EL (cell line): ENCODE data around the gene GPATCH4.
"Not testable (repeated sequence)": the region's sequence is repeated elsewhere in the genome, so short reads cannot be mapped to it uniquely, and the experiment has no call there.

Experiments used
- DNase-seq: peaks from one replicate; pipeline ENCODE4 v3.0.0-alpha.2; 2016

GPATCH4 gene

DNA sequence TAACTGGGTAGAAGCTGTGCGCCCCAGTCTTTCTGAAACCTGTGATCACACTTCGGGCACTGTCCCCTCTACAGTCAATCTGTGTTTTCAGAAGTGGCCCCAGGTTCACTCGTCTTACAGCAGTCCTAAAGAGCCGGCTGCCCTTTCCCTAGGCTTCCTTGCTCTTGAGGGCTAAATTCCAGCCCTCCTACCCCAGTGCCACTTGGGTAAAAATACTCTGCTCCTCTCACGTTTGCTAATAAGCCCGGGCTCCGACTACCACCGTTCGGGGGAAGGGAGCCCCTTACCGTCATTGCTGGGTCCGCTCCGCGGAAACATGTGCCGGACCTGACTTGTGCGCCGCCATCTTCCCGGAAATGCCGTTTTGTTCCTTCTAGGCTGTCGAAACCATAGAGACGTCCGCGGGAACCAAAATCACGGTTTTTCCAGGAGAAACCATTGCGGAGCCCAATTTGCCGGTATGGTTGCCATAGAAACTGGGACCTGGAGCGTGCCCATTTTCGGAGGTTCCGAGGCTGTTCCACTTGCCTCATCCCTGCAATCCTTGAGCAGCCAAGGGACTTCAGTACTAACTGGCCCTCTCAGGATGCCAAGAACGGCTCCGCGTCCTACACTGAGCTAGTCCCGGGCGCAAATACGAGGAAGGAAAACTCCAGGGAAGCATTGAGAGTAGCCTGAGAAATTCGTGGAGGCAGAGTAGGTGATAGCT is at the start of gene GPATCH4:
Gene GPATCH4 (minus strand): TSS at position 358 of the 709 bp plus-strand sequence.
- DNase-seq, result peak; percentile 93

DNA sequence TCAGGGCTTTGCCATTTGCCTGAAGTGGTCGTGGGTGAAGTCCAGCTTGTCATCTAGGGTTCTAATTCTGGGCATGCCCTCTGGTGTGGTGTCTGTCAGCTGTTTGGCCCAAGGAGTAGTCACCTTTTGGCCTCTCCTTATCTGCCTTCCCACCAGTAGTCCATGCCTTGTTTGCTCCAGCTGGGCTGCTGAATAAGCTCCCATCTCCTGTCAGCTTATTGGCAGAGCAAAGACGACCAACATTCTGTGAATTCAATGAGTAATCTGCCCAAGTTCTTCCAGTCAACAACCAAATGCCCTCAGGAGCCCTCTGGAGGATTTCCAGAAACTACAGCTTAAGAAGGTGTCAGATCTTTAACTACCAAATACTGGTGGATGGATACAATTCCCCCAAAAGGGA is 47.7 kb upstream of the GPATCH4 start:
- peak; percentile 47 for DNase-seq

DNA sequence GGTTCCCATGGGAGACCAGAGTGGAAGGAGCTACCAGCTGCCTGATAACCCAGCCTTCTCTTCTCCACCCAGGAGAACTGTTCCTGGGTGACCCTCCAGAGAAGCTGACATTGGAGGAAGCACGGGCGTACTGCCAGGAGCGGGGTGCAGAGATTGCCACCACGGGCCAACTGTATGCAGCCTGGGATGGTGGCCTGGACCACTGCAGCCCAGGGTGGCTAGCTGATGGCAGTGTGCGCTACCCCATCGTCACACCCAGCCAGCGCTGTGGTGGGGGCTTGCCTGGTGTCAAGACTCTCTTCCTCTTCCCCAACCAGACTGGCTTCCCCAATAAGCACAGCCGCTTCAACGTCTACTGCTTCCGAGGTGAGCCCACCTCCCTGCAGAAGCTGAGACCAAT is 47.2 kb upstream of the GPATCH4 start:
- no peak for DNase-seq

DNA sequence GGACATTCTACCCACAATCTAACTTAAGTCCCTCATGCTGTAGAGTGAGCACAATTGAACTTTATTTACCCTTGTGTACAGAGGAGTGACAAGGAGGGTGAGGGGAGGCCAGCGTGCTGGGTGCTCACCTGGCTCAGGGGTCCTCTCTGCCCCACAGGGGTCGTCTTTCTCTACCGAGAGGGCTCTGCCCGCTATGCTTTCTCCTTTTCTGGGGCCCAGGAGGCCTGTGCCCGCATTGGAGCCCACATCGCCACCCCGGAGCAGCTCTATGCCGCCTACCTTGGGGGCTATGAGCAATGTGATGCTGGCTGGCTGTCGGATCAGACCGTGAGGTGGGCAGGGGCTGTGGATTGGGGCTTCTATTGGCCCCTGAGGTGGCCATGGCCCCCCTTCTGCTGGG is 46.1 kb upstream of the GPATCH4 start:
- no peak for DNase-seq

DNA sequence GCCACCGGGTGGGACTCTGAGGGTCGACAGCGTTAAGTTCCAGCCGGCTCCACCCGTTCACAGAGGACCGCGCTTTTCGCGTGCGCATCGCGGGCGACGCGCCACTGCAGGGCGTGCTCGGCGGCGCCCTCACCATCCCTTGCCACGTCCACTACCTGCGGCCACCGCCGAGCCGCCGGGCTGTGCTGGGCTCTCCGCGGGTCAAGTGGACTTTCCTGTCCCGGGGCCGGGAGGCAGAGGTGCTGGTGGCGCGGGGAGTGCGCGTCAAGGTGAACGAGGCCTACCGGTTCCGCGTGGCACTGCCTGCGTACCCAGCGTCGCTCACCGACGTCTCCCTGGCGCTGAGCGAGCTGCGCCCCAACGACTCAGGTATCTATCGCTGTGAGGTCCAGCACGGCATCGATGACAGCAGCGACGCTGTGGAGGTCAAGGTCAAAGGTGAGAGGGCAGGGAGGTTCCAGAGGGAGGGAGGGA is 45.5 kb upstream of the GPATCH4 start:
- DNase-seq, result no peak

DNA sequence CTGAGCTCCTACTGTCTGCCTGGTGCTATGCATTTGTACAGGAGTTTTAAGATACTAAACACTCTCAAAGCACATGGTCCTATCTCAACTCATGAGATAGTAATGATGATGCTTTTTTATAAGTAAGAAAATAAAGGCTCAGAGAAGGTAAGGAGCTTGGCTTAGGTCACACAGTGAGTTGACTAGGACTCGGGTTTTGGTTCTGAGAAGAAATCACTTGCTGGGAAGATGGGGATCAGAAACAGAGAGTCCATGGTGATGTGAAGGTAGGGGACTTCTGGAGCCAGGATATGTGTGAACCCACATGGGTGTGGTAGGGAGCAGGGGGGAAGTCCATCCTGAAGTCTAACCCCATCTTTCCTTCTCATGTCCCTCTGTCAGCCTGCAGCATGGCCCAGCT is 44.4 kb upstream of the GPATCH4 start:
- no peak for DNase-seq

DNA sequence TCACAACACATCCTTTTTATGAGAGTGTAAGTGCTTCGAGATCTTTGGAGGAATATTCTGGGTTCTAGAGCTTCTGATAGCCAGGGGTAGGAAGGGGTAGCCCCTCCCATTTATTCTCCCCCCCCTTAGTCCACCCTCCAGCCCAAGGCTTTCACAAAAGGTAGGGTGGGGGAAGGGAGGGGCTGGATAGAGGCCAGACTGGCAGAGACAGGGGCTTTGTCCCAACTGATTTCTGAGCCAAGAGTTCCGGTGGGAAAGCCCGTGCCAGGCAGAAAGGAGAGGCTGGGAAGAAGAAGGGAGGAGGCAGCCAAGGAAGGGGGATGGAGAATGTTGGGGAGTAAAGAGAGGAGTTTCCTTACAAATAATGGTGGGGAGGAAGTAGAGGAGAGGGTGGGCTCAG is 43.8 kb upstream of the GPATCH4 start:
- DNase-seq, result no peak

DNA sequence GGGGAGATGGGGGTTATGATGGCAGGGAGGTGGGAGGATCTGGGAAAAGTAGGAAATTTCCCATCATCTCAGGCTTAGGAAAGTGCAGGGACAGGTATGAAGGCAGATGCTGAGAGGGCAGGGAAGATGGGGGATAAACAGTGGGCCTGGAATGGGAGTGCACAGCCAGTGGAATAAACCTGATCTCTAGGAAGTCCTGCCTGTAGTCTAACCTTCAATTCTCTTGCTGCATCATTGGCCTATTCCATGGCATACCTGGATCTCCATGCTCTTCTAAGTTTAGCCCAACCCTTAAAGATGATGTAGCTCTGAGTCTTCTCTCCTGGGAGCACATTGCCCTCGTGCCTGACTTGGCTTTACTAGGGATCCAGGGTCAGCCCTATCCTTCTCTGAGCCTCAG is 43.4 kb upstream of the GPATCH4 start:
- DNase-seq, result no peak

DNA sequence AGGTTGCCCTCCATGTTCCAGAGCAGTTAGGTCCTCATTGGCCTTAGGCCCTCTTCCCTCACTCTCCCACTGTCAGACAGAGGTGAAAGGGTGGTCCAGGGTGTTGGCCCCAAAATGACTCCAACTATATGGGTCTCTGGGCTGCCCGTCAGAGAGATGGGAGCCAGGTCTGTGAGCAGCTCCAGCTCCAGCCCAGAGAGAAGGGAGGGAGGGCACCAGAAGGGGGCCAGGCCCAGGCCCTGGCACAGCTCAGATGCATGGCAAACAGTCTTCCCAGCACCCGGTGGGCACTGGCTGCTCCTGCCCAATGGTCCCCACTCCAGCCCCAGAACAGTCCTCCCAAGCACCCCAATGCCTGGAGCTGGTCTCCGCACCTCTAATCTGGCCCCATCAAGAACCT is 42.9 kb upstream of the GPATCH4 start:
- no peak for DNase-seq

DNA sequence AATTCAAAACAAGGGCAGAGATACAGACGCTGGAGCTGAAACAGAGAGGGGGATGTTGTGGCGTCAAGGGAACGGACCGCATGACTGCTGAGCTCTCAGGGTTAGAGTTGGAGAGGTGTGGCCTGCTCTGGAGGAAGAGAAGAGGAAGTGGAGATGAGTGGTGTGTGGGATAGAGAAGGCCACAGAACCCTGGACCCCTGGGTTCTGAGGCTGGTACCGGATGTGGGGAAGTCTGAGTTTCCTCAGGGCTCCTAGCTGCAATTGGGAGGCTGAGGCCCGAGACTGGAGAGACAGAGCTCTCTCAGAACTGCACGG is 42.5 kb upstream of the GPATCH4 start:
- no peak for DNase-seq

DNA sequence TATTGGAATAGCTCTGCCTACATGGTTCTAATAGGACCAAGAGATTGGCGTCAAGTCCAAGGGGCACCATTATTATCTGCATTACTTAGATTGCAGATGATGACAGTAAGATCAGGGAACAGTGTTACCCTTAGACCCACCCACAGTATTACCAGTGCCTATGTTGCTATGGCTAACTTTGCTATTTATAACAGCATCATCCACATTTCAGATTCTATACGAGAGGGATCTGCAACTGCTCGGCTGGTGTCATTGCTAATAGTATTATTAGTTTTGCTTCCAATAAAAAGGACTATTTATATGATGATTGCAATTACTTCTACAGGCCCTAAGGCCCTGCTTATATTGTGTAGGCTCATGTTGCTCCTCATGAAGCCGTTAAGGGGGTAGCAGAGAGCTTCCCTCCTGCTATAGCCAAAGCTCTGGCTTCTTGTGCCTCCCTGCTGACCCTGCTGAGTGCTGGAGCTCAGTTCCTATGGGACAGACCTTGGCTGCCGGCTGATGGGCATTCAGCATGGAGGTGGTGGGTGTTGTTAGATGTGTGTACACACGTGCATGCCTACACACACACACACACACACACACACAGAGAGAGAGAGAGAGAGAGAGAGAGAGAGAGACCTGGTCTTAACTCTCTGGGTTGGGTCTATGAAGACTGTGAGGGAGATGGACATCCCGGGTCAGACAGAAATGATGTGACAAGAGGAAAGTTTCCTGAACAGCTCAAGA is 41.9 kb upstream of the GPATCH4 start:
- DNase-seq, result no peak

DNA sequence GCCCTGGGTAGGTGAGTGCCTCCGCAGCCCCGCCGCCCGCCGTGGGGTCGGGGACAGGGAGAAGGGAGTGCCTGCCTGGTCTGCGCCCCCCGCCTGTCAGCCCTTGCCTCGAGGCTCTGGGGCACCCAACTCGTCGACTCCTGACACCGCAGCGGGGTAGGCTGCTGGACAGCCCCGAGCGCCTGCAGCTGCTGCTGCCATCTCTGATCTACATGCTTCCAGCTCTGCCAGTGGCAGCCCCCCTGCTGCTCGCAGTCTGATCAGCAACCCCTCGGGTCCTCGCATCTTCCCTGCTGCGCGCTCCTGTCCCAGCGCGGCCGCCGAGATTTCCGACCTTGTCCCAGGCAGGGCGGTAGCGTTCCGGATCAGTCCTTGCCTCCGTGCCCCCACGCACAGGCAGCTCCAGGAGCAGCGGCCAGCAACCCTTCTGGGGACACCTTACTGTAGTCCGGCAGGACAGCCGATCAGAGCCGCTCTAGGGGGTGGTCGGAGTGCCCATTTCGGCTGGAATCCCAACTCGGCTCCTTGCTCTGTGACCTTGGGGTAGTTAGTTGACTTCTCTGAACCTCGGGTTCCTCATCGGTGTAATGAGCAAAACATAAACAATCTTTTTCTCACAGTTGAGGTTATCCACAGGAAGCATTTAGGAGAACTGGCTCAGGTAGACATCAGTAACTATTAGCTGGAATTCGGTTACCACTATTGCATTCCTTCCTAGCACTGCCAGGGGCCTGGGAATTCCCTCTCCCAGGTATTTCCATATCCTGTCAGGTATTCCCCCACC is 41.2 kb upstream of the GPATCH4 start:
- no peak for DNase-seq

DNA sequence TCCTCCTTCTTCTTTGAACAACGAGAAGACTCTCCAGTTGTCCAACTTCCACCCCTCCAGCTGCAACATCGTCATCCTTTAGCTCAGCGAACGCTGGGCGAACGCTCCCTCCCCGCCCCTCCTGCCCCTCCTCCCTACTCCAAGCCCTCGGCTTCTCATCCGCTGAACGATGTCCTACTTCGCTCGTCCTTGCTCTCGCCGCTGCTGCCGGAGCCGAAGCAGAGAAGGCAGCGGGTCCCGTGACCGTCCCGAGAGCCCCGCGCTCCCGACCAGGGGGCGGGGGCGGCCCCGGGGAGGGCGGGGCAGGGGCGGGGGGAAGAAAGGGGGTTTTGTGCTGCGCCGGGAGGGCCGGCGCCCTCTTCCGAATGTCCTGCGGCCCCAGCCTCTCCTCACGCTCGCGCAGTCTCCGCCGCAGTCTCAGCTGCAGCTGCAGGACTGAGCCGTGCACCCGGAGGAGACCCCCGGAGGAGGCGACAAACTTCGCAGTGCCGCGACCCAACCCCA is 40.5 kb upstream of the GPATCH4 start, which contains the start of gene BCAN:
Gene BCAN (plus strand): TSS at position 357 of the 504 bp plus-strand sequence. CDS start 3,938 bp downstream, outside the sequence.
- DNase-seq, result no peak

DNA sequence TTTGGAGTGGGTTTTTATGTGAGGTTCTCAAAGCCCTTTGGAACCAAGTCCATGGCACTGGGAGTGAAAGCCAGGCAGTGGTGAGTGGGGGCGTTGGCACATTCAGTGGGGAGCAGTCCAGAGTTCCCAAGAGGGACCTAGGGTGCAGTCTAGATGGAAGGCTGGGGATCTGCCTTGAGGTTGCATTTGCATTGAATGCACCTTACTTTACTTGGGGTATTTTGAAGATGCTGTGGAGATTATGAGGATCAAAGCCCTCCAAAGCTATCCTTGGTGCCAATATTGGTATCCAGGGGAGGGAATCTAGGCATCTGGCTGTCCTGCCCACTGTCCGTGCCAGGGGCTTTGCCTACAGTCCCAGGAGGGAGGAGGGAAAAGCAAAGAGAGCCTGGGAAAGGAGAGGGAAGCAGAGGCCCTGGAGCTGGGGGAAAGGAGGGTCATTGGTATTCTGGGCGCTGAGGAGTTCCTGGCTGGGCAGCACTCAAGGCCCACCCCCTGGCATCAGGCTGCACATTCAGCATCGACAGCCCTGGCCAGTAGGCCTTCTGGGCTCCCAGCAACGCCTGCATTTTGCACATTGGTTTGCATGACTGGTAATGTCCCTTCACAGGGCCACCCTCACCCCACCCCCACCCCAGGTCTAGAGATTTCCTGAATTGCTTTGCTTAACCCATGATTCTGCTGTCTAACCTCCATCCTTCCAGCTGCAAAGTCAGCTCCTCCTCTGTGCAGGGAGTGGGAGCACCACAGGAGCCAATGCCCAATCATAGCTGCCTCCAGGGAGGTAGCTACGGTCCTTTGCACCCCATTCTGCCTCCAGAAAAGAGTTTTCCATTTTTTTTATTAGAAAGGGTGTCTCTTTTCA is 39.8 kb upstream of the GPATCH4 start:
- no peak for DNase-seq

DNA sequence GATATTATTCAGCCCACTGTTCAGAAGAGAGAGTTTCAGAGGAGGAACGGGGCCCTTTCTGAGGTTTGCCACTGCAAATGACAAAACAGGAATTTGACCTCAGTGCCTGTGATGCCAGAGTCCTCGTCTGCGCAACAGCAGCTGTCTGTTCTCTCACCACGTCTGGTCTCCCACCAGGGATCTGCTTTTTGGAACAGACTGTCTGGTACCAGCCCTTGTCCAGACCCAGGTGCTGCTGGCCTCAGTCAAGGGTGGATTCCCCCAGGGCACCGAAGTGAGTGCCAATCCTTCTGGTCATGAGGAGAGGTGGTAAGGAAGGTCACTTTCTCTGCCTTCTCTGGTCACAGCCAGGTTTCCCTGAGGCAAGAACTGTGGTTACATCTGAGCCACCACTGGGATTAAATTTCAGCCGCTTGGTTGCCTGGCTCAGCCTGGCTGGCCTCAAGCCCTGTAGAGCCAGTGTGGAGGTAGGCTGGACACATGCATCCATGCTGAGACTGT is 38.4 kb upstream of the GPATCH4 start:
- DNase-seq, result peak; percentile 55

DNA sequence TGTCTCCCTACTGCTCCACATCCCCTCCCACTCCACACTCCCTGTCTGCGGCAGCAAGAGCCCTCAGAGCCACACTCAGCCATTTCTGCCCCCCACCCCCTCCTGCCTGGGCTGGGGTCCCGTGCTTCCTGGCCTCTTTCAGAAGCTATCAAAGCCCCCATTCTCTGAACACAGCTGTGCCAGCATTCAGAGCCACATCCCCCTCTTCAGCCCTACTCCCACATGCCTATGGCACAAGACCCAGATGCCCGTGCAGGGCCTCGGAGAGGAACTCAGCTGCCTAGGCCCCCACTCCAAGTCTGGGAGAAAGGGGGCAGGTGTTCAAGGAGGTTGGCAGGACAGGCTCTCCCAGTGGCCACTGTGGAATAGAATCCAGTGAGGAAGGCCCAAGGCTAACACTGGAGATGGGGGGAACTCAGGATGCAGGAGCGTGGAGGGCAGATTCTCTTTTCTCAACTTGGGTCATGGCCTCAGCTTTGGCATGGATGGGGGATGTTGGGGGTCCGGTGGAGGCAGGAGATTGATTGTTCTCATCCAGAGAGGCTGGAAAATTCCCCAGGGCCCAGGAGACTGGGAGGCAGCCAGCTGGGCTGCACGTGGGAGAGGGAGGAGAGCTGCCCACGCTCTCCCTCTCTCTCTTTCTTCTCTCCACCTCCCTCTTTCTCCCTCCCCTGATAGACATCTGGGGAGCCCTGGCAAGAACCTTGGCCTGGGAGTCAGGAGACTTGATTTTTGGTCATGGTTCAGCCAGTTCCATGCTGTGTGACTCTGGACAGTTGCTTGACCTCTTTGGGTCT is 37.1 kb upstream of the GPATCH4 start:
- DNase-seq, result no peak

DNA sequence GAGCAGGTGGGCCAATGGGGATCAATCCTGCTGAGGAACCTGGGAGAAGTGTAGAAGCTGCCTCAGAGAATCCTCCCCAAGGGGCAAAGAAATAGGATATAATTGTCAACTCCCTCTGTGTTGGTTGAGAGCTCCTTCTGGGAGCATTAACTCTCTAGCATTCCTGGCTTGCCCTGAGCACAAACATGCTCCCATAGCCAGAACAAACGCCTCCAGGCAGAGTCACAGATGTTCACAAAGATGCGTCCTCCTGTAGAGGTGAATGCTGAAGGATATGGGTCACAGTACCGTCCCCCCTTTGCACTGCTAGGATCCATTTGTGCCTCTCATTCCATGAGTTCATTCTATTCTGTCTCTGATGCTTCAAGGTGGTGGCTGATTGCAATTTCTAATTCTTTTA is 31.1 kb upstream of the GPATCH4 start:
- no peak for DNase-seq

DNA sequence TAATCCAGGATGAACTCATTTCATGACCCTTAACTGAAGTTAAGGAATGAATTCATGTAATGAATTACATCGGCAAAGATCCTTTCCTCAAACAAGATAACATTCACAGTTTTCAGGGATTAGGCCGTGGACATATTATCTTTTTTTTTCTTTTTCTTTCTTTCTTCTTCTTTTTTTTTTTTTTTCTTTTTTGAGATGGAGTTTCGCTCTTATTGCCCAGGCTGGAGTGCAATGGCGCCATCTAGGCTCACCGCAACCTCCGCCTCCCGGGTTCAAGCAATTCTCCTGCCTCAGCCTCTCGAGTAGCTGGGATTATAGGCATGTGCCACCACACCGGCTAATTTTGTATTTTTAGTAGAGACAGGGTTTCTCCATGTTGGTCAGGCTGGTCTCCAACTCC is 29.9 kb upstream of the GPATCH4 start:
- not testable (repeated sequence) for DNase-seq

DNA sequence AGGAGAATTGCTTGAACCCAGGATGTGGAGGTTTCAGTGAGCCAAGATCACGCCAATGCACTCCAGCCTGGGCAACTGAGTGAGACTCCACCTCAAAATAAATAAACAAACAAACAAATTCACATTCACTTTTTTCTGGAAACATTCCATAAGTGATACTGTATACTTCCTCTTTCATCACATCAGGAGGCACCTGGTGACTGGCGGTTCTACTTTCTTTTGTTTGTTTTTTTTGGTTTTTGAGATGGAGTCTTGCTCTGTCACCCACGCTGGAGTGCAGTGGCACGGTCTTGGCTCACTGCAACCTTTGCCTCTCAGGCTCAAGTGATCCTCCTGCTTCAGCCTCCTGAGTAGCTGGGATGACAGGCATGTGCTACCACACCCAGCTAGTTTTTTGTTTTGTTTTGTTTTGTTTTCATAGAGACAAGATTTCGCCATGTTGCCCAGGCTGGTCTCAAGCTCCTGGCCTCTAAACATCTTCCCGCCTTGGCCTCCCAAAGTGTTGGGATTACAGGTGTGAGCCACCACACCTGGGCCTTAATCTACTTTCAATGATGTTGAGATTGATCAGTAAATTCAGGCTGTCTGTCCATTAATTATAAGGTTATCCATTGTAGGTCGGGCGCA is 28.7 kb upstream of the GPATCH4 start:
- DNase-seq, result no peak

DNA sequence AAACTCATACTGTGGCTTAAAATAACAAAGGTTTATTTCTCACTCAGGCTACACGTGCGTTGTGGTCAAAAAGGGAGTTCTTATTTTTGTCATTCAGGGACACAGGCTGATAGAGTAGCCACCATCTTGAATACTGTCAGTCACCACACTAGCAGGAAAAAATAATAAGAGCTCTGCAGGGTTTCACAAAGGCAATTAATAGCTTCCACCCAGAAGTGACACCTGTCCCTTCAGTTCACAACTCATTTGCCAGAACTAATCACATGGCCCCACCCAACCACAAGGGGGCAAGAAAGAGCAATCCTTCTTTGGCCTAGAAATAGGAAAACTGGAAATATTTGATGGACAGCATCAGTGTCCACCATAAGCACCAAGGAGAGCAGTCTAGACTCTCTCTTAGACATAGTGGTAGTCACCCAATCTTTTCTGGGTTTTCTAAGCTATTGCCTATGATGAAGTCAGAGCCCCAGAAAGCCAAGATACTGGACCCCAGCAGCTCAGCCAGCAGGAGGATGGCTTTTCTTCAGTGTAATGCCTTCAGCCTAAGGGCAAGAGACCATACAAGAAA is 26.1 kb upstream of the GPATCH4 start:
- DNase-seq, result peak; percentile 53

DNA sequence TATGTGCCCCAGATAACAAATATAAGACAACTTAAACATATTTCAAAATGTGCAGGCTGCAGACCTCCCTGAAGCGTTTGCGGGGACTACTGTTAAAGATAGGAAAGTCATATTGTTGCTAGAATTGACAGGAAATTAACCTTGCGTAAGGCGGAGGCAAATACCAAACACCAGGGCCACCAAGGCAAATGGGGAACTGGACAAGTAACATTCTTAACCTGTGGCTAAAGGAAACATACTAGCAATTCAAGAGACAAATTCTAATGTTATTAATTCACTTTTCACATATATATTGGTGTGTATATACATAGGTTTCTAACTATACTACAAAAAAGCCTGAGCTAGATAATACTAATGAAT is 24.8 kb upstream of the GPATCH4 start:
- DNase-seq, result no peak
